GM19328 (cell line): ENCODE results near the gene SLC9A3.
"Not testable (repeated sequence)": the region's sequence is repeated elsewhere in the genome, so short reads cannot be mapped to it uniquely, and the experiment has no call there.

Source experiments
- ATAC-seq: cut with Tn5 transposase; IDR thresholded peaks from one replicate; pipeline ENCODE4 v1.9.1; 2021; ENCODE audit warnings: mild to moderate bottlenecking, moderate library complexity; ENCODE audit not compliant: unreplicated experiment

The SLC9A3 gene

DNA sequence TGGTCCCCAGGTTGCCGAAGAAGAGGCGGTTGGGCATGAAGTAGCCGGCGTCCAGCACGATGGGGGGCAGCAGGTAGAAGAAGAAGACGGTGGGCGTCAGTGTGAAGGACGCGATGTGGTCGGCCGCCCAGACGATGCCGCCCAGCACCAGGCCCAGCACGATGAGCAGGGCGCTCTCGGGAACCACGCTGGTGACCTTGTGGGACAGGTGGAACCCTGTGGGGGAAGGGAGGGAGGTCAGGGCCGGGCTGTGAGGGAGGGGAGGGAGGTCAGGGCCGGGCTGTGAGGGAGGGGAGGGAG lies 32.4 kb downstream of the SLC9A3 start:
- ATAC-seq: no peak

DNA sequence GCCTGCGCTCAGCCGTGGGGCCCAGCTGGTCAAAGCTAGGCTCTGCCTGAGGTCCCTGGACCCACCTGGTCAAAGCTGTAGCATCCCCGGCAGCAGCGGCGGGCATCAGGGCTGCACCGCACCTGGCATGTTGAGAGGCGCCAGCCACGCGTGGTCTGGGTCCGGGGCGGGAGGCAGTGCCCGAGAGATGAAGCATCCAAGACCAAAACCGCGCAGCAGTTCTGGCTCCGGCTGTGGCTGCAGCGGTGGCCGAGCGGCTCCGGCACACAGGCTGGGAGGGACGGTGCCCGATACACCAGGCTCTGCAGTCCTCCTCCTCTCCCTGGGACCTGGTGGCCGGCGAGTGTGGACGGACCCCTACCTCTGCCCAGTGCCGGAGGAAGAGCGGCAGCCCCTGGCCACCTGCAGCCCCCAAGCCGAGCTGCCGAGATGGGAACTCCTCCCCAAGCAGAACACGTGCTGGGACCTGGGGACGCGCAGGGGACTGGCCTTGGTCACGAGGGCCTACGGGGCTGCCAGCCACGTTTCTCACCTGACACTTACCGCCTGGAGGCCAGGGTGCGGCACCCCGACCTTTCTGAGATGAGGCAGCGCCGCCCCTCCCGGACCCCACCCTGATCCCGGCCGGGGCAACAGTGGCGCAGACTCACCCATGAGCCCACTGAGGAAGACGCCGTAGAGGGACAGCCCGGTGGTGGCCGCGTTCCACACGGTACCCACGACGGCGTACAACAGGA lies 33.0 kb downstream of the SLC9A3 start:
- no peak for ATAC-seq

GRCh38 chr5:490116-491106 lies 33.8 kb downstream of the SLC9A3 start:
- ATAC-seq: no peak

DNA sequence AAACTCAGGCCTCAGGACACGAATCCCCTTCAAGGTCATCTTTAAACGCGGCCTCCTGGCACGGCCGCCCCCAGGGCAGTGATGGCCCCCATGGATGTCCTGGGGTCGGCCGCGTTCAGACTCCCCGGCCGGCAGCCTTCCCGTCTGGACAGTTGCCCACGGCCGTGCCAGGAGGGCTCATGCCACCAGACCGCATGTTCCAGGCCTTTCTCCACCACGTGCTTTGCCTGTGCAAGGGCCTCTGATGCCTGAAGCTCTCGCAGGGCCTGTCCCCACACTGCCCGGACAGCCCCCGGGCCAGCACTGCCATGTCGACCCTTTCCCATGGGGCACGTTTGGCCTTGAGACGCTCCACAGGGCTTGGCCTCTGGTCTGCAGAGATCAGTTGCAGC lies 34.6 kb downstream of the SLC9A3 start:
- ATAC-seq: no peak

DNA sequence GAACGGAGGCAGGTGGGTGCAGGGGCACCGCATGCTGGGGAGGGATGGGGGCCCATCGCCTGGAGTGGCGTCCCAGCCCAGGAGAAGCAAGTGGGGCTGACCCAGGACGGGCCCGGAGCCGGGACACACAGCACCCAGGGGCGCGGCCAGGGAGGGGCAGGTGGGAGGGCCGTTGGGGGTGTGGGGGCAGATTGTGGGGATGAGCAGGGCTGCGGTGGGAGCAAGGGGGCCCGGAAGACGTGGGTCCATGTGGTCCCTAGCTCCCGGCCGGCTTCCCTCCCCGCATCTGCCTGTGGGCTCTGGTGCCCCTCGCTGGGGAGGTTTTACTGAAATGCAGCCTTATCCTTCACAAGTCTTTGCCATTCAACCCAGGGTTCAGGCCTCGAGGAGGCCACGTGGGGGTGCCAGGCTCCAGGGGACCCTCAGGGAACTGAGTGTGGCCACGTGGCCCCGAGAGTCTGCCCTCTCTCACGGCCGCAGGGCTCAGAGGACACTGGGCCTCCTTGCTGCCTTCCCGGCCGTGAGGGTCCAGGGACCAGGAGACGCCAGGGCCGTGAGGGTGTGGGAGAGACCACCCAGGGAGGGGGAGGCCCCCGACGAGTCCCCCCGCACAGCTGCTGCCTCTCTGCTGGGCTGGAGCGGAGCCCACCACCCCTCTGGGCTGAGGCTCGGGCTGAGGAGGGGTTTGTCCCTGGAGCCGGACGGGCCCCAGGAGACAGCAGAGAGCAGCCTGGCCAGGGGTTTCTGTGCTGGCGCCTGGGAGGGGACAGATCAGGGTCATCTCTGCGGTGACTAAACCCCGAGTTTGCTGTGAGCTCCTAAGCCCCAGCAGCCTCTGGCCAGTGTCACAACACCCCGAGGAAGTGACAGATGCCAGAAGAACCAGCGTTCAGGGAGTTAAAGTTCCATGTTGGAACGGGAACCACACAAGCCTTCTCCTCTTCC lies 35.2 kb downstream of the SLC9A3 start:
- ATAC-seq: no peak

DNA sequence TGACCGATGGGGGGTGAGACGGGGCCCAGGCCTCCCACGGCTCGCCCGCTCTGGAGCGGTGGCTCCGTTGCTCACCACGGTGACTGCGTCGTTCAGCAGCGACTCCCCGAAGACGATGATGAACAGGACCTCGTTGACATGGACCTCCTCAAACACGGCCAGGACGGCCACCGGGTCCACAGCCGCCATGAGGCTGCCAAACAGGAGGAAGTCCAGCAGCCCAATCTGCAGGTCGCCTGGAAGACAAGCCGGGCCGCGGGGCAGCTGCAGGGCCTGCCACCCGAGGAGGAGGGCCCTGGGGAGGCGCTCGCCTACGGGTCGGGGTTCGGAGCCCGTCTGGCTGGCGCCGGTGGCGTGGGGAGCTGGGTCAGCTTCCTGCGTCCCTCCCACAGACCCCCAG lies 36.0 kb downstream of the SLC9A3 start:
- ATAC-seq: no peak

GRCh38 chr5:486597-486996 lies 37.7 kb downstream of the SLC9A3 start:
- not testable (repeated sequence) for ATAC-seq

DNA sequence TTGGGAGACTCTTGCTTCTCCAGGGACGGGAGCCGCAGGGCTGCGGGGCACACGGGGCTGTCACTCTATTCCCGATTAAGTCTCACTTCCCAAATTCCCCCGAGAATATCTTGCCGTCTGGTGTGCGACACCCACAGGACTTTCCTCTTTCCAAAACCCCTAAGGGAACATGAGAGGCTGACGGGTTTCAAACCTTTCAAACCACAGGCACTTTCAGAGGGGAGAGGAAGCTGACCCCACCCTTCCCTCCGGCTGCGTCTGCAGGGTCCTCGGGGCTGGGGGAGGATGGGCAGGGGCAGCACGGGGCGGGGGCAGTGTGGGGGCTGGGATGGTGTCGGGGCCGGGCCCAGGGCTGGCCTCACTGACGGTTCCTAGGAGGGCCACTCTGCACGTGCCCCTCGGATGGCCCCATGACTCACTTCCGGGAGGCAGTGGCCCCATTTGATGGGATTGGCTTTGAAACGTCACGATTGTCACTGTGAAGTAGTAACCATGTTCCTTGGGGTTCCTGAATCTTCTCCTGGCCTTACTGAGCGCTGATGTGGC lies 38.2 kb downstream of the SLC9A3 start:
- no peak for ATAC-seq

- no peak for ATAC-seq
Observed at GRCh38 chr5:485113-485945, 38.9 kb downstream of the SLC9A3 start.

DNA sequence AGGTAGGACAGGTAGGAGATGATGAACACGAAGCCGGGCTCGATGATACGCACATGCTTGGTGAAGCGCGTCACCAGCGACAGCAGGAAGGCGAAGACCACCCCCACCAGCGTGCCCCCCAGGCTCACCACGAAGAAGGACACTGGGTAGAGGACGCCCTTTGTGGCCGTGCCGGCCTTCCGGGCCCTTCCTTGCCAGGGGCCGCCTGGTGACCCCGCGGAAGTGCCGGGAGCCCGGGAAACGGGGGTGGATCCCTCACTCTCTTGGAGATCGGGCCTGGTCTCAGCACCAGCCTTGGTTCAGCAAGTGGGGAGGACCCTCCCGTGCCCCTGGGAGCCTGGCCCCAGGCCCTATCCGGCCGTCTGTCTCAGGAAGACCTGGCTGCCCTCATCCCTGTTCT lies 39.7 kb downstream of the SLC9A3 start:
- no peak for ATAC-seq

- no peak for ATAC-seq
Observed at GRCh38 chr5:483434-484140, 40.7 kb downstream of the SLC9A3 start.

- ATAC-seq: no peak
Observed at GRCh38 chr5:483011-483410, 41.2 kb downstream of the SLC9A3 start.

GRCh38 chr5:482506-482905 lies 41.7 kb downstream of the SLC9A3 start:
- ATAC-seq: no peak

- ATAC-seq: no peak
Observed at GRCh38 chr5:482021-482420, 42.2 kb downstream of the SLC9A3 start.

GRCh38 chr5:481347-481746 lies 42.9 kb downstream of the SLC9A3 start:
- ATAC-seq: no peak

DNA sequence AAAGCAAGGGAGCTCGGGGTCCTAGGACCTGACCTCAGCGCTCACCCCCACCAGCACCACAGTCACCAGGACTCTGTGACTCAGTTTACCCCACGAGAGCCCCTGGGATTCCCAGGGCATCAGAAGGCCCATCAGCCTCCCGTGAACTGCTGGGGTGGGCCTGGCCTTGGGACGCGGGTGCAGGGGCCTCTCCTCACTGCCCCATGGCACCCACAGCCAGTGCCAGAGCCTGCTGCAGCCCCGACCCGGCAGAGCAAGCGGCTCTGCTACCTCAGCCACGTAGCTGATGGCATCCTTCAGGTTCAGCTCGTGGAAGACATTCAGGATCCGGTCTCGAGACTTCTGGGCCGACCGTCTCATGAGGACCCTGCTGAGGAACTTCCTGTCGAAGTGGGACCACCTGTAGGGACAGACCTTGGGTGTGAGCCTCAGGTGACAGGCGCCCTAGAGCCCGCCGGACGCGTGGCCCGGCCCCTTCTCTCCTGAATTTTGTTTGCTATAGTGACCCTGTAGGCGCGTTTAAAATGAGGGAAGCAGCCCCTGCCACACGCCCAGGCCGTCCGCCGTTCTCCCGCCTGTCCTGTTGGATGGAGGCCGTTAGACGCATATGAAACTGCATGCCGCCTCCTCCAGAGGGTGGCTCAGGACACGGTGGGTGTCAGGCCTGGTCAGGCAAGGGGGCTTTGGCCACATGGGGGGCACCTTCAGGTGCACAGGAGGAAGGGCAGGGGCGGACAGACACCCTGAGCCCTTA lies 44.5 kb downstream of the SLC9A3 start:
- no peak for ATAC-seq

- ATAC-seq: no peak
Observed at GRCh38 chr5:478982-479535, 45.2 kb downstream of the SLC9A3 start.

DNA sequence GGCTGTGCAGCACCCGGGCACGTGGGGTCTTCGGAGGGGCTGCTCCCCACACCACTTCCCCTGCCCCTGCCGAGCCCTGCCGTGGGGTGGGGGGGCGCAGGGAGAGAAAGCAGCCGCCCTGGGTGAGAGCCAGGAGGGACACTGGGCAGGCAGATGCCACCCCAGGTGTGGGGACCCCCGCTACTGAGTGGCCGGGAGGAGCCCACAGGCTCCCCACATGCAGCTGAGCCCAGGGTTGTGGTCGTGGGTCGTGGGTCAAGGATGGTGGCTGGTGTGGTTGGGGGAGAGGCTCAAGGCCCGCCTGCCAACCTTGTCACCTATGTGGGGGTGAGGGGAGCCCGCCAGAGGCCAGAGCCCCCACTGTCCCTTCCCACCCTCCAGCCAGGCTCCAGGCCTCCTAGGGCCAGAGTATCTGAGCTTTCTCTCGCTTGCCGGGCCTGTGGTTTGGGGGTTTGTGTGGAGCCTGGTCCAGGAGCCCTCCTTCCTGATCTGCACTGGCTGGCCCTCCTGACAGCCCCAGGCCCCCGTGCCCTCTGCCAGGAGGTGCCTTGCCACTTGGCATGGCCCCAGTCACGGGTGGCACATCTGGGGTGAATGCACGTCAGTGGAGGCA lies 45.8 kb downstream of the SLC9A3 start:
- no peak for ATAC-seq
